K562 (cell line): Measurements from ENCODE around the gene BMPER. TPM values are rescaled to one million over a fixed set of nuclear protein-coding genes. Genes with fewer than 3 reads are reported as not detected.

ENCODE experiments used
- ATAC-seq: fragments of 200-7000 bp; cut with Tn5 transposase; 3 replicates; pipeline ENCODE4 v1.9.1; 2020; ENCODE audit warnings: moderate library complexity
- BruUV-seq: library from RNA; stranded (reverse); fragments of 400-500 nt; replicated peaks from 2 replicates; lab custom pipeline; 2021; lab: Mats Ljungman, UMichigan
- CTCF ChIA-PET: fragments of 300-600 bp; formaldehyde crosslinking; extraction: SDS; loops from one replicate; lab custom pipeline; 2021; ENCODE audit warnings: low intra/inter-chr PET ratio; lab: Yijun Ruan, JAX
- POLR2A ChIA-PET: fragments of 300-600, 350-650 bp; sonication (Branson Sonifier 250); formaldehyde crosslinking; extraction: SDS; loops from one replicate; lab custom pipeline; 2021; ENCODE audit warnings: antibody characterized with exemption, inconsistent platforms; lab: Yijun Ruan, JAX
- DNase-seq, 4 experiments: peaks; one replicate each; pipeline versions ENCODE4 v3.0.0 to v3.0.0-alpha.2; 2011 to 2018; ENCODE audit warnings: low spot score in 3 of 4, mixed read lengths in 3 of 4; ENCODE audit errors: extremely low read depth in 1 of 4
- FAIRE-seq: peaks from 2 replicates; lab custom pipeline; 2011; peaks lifted over from hg19 to GRCh38; lab: Jason Lieb, UNC
- H2AFZ ChIP-seq: 2 replicates; pipeline ENCODE4 v1.6.0; 2011; ENCODE audit warnings: low read depth, low read length, control low read depth, inconsistent platforms
- H3K27ac ChIP-seq: fragments of 200-600 bp; 3 replicates; pipeline ENCODE4 v1.8.0; 2011; ENCODE audit warnings: low read depth, mild to moderate bottlenecking, control low read depth, inconsistent platforms, low read length, moderate library complexity, mixed read lengths; ENCODE audit errors: extremely low read depth
- H3K27me3 ChIP-seq, 2 experiments: fragments of 300-600 bp in 1 of 2; 2 replicates in 1 of 2; 3 replicates in 1 of 2; pipeline versions ENCODE4 v1.6.0 to v1.8.0; 2011; ENCODE audit warnings: inconsistent platforms in 2 of 2, low read length in 2 of 2, mild to moderate bottlenecking in 1 of 2, mixed read lengths in 1 of 2, moderate library complexity in 1 of 2; ENCODE audit not compliant: control insufficient read depth in 2 of 2, insufficient read depth in 2 of 2
- H3K36me3 ChIP-seq: fragments of 300-600 bp; 3 replicates; pipeline ENCODE4 v1.8.0; 2011; ENCODE audit warnings: mild to moderate bottlenecking, low read length, inconsistent platforms; ENCODE audit not compliant: control insufficient read depth, insufficient read depth
- H3K4me1 ChIP-seq, 2 experiments: fragments of 200-600 bp in 1 of 2; replicated peaks in 1 of 2; 2 replicates in 1 of 2; 3 replicates in 1 of 2; pipeline versions ENCODE4 v1.5.1 to v1.8.0; 2011; ENCODE audit warnings: inconsistent platforms in 2 of 2, low read length in 2 of 2, mild to moderate bottlenecking in 1 of 2, mixed read lengths in 1 of 2, moderate library complexity in 1 of 2; ENCODE audit not compliant: control insufficient read depth in 2 of 2, insufficient read depth in 2 of 2
- H3K4me2 ChIP-seq: 2 replicates; pipeline ENCODE4 v1.6.1; 2011; ENCODE audit warnings: low read length, control low read depth, inconsistent platforms, mixed read lengths; ENCODE audit not compliant: insufficient read depth
- H3K4me3 ChIP-seq: fragments of 200-600 bp; sonication (generic), shearing (Covaris generic); 2 replicates; pipeline ENCODE4 v1.5.1; 2016; ENCODE audit warnings: control low read depth, inconsistent platforms
- H3K79me2 ChIP-seq: fragments of 200-600 bp; 3 replicates; pipeline ENCODE4 v1.8.0; 2011; ENCODE audit warnings: low read length, inconsistent platforms; ENCODE audit not compliant: control insufficient read depth, insufficient read depth
- H3K9ac ChIP-seq, 2 experiments: 2 replicates each; pipeline versions ENCODE4 v1.6.0 to v1.6.1; 2011; ENCODE audit warnings: low read depth in 2 of 2, low read length in 2 of 2, control low read depth in 1 of 2, inconsistent platforms in 1 of 2, mild to moderate bottlenecking in 1 of 2, mixed read lengths in 1 of 2; ENCODE audit not compliant: insufficient read depth in 1 of 2
- H3K9me1 ChIP-seq: one replicate; pipeline ENCODE4 v1.6.0; 2011; ENCODE audit warnings: inconsistent platforms, mild to moderate bottlenecking, low read length, moderate library complexity; ENCODE audit not compliant: control insufficient read depth, insufficient read depth
- H3K9me3 ChIP-seq: replicated peaks from 2 replicates; pipeline ENCODE4 v1.5.1; 2011; ENCODE audit warnings: low read depth, low read length, inconsistent platforms; ENCODE audit not compliant: control insufficient read depth, insufficient read depth
- H4K20me1 ChIP-seq: replicated peaks from 2 replicates; pipeline ENCODE4 v1.6.1; 2011; ENCODE audit warnings: low read length, inconsistent platforms, mixed read lengths; ENCODE audit not compliant: control insufficient read depth, insufficient read depth
- ZEB2 ChIP-seq: fragments of 450-650 bp; IDR thresholded peaks from 2 replicates; pipeline ENCODE4 v1.6.1; 2016
- ZNF280B ChIP-seq: fragments of 250-450 bp; sonication (Bioruptor Pico); IDR thresholded peaks from 2 replicates; pipeline ENCODE4 v1.5.1; 2021; ENCODE audit warnings: mild to moderate bottlenecking
- ZNF445 ChIP-seq: fragments of 250-450 bp; sonication (Bioruptor Pico); IDR thresholded peaks from 2 replicates; pipeline ENCODE4 v1.4.0; 2020; ENCODE audit warnings: low read depth, mild to moderate bottlenecking, moderate library complexity
- ZNF449 ChIP-seq: fragments of 250-450 bp; sonication (Bioruptor Pico); IDR thresholded peaks from 2 replicates; pipeline ENCODE4 v1.8.0; 2022; ENCODE audit warnings: moderate library complexity, mild to moderate bottlenecking, inconsistent platforms
- WGBS: fragments of 100-300 bp; shearing (Covaris generic); methylation state at CpG from one replicate; pipeline ENCODE4 v1.1.6; 2016; ENCODE audit warnings: low coverage, mixed read lengths; ENCODE audit not compliant: insufficient coverage; ENCODE audit errors: missing lambda C conversion rate; 5-methylcytosine and 5-hydroxymethylcytosine counted together
- in situ Hi-C: fragments of 300-500 bp; cut with MboI; formaldehyde crosslinking; loops from 4 replicates; pipeline ENCODE4 v1.15.0; 2018; ENCODE audit warnings: inconsistent platforms, mixed read lengths
- intact Hi-C: fragments of 100-400 bp; cut with micrococcal nuclease; formaldehyde crosslinking; loops from 2 replicates; pipeline ENCODE4 v1.14.2; 2022
- polyA plus RNA-seq, 8 experiments: library from polyadenylated mRNA; depleted of rRNA in 4 of 8; stranded (reverse) in 5 of 8; unstranded in 3 of 8; fragments of >200 nt; fragmentation: Nextera tagmentation in 2 of 8; fragmentation: Illumina TruSeq in 1 of 8; extraction: Ambion mirVana in 2 of 8; extraction: Trizol in 1 of 8; gene quantifications; 2 replicates each; pipeline versions ENCODE4 v1.2.1 to v1.2.3, GENCODE V29; 2011 to 2014; ENCODE audit warnings: inconsistent platforms in 1 of 8, missing spikeins in 1 of 8
- total RNA-seq, 7 experiments: library from RNA; depleted of rRNA in 6 of 7; stranded (reverse); fragments of >200 nt in 6 of 7; fragmentation: Illumina TruSeq in 2 of 7; extraction: Trizol in 2 of 7; gene quantifications; 2 replicates each; pipeline versions ENCODE4 v1.2.1 to v1.2.3, GENCODE V29; 2011 to 2021; ENCODE audit warnings: low replicate concordance in 1 of 7

Gene BMPER
- total and polyA plus RNA-seq, 9 of the 15 experiments (the other 6 are each of a cell fraction or from before 2014, with no cell fraction given): not detected

- intact Hi-C loops (no loop called here), in situ Hi-C loops (no loop called here)
- ChIA-PET POLR2A (no interaction called here), CTCF (no interaction called here)
- FAIRE-seq: no peak
- no peaks in the 10 kb centered on the region for H3K27me3 ChIP-seq
- no peaks in the 10 kb centered on the region for H4K20me1 ChIP-seq
- no peaks in the 10 kb centered on the region for H3K9me1 ChIP-seq
- no peaks in the 10 kb centered on the region for H3K4me1 ChIP-seq
- H3K9me3 ChIP-seq: no peaks in the 10 kb centered on the region; the same call in 1 of the 2 replicates
- H3K4me2 ChIP-seq: no peak overlapping the region
- H3K4me3 ChIP-seq: no peak overlapping the region
- no peak overlapping the region for H3K27ac ChIP-seq
- H3K9ac ChIP-seq: no peak overlapping the region
- no peaks in the 10 kb centered on the region for H3K79me2 ChIP-seq
- H2AFZ ChIP-seq: no peak overlapping the region
- no peak for TF ChIP-seq ZNF449
- DNase-seq: no peak
- no peaks in the 10 kb centered on the region for H3K36me3 ChIP-seq
- no peak for ATAC-seq
- WGBS: 0% methylated on average over 5 of the region's 5 CpGs
- no TSS peak for BruUV-seq
Observed at GRCh38 chr7:34128762-34129161, 223.4 kb downstream of the BMPER start.

GRCh38 chr7:34130558-34131295 lies 225.4 kb downstream of the BMPER start:
- Histone ChIP-seq H3K9me1 (no peaks in the 10 kb centered on the region), H3K4me1 (no peaks in the 10 kb centered on the region), H3K27ac (no peak overlapping the region), H3K9ac (no peak overlapping the region), H3K27me3 (no peaks in the 10 kb centered on the region)
- POLR2A ChIA-PET: no interaction called here
- ATAC-seq: no peak
- intact Hi-C loops: no loop called here
- TF ChIP-seq ZEB2 (no peak), ZNF280B (CRISPR knock-in tag) (no peak), ZNF445 (CRISPR knock-in tag) (no peak)
- TF ChIP-seq, all 486 proteins: peak for 0
- Histone ChIP-seq H2AFZ (no peak overlapping the region), H3K4me3 (no peak overlapping the region), H3K79me2 (no peaks in the 10 kb centered on the region), H3K4me2 (no peak overlapping the region), H3K9me3 (0 out of 2 replicates have a peak, but pooled peaks cover 2% of the 10 kb centered on the region), H4K20me1 (no peaks in the 10 kb centered on the region), H3K36me3 (no peaks in the 10 kb centered on the region)
- no peak for DNase-seq
- no TSS peak for BruUV-seq
- in situ Hi-C loops: no loop called here
- CTCF ChIA-PET: no interaction called here
- 0% methylated on average over 2 of the region's 5 CpGs for WGBS
- no peak for FAIRE-seq
